ENCODE results near the gene DENND1B. TPM values are rescaled to one million over a fixed set of nuclear protein-coding genes. Genes with fewer than 3 reads are reported as not detected.

The DENND1B gene
- total RNA-seq, 4 donors from 2014 or later = 1.8 to 37.5 (median 19.5) TPM

- H3K9me3 ChIP-seq = no peaks in the 10 kb centered on the region
- H3K27me3 ChIP-seq = no peaks in the 10 kb centered on the region
- intact Hi-C loops (cut with DNase I; ENCODE audit: low total_unique reads) = no loop called here
- H3K4me1 ChIP-seq = no peaks in the 10 kb centered on the region
- no peak for DNase-seq
- TF ChIP-seq, protein P1, sequence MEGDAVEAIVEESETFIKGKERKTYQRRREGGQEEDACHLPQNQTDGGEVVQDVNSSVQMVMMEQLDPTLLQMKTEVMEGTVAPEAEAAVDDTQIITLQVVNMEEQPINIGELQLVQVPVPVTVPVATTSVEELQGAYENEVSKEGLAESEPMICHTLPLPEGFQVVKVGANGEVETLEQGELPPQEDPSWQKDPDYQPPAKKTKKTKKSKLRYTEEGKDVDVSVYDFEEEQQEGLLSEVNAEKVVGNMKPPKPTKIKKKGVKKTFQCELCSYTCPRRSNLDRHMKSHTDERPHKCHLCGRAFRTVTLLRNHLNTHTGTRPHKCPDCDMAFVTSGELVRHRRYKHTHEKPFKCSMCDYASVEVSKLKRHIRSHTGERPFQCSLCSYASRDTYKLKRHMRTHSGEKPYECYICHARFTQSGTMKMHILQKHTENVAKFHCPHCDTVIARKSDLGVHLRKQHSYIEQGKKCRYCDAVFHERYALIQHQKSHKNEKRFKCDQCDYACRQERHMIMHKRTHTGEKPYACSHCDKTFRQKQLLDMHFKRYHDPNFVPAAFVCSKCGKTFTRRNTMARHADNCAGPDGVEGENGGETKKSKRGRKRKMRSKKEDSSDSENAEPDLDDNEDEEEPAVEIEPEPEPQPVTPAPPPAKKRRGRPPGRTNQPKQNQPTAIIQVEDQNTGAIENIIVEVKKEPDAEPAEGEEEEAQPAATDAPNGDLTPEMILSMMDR (IDR thresholded peaks at IDR 0.05) = no peak
- no peak for TF ChIP-seq POLR2A (IDR thresholded peaks at IDR 0.05)
- H3K4me3 ChIP-seq = no peak overlapping the region
- H3K36me3 ChIP-seq = no peaks in the 10 kb centered on the region
- no peak overlapping the region for H3K27ac ChIP-seq
These were observed 25.8 kb upstream of the DENND1B start for GRCh38 chr1:197801111-197801482.

DNA sequence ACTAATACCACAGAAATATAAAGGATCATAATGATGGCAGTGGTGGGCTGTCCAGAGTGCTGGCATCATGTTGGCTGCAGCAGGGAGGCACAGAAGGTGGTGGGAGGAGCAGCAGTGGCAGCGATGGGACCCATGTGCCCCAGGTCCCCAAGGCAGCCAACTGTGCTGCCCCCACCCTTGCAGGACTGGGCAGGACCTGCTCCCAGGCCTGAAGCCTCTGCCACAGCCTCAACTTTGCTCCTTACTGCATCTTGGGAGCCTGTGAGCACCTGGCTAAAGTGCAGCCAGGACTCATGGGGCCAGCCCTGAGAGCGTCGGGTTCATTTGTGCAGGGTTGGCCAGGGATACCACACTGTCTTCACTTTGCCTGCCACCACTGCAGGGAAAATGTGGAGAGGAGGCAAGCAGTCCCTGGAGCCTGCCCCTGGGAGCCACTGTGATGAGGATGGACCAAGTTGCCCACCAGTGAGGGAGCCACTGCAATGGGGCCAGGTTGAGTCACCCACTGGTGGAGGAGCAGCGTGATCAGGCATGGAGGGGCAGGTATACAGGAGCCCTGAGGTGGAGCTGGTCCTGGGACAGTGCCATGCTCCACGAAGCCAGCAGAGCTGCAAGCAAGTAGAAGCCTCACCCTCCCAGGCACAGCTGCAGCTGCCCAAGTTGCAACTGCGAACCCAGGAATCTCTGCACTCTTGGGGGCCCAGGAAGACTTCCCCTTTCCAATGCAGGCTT lies 25.3 kb upstream of the DENND1B start:
- no peak for DNase-seq
- Histone ChIP-seq H3K4me1 (no peaks in the 10 kb centered on the region), H3K27ac (no peak overlapping the region), H3K36me3 (no peaks in the 10 kb centered on the region), H3K27me3 (no peaks in the 10 kb centered on the region), H3K9me3 (no peaks in the 10 kb centered on the region), H3K4me3 (no peak overlapping the region)
- TF ChIP-seq, protein P1 (IDR thresholded peaks at IDR 0.05) = no peak
- TF ChIP-seq POLR2A (IDR thresholded peaks at IDR 0.05) = no peak
- intact Hi-C loops (cut with DNase I; ENCODE audit: low total_unique reads) = no loop called here

GRCh38 chr1:197799271-197799670 lies 24.0 kb upstream of the DENND1B start:
- Histone ChIP-seq H3K36me3 (no peaks in the 10 kb centered on the region), H3K9me3 (no peaks in the 10 kb centered on the region), H3K27me3 (no peaks in the 10 kb centered on the region), H3K4me1 (no peaks in the 10 kb centered on the region), H3K27ac (no peak overlapping the region), H3K4me3 (no peak overlapping the region)
- no peak for TF ChIP-seq POLR2A (IDR thresholded peaks at IDR 0.05)
- TF ChIP-seq, protein P1 (IDR thresholded peaks at IDR 0.05) = no peak
- intact Hi-C loops (cut with DNase I; ENCODE audit: low total_unique reads) = no loop called here
- no peak for DNase-seq

GRCh38 chr1:197798492-197798891 lies 23.2 kb upstream of the DENND1B start:
- no peak overlapping the region for H3K4me3 ChIP-seq
- no peaks in the 10 kb centered on the region for H3K4me1 ChIP-seq
- intact Hi-C loops (cut with DNase I; ENCODE audit: low total_unique reads) = no loop called here
- H3K27me3 ChIP-seq = no peaks in the 10 kb centered on the region
- no peak for DNase-seq
- no peaks in the 10 kb centered on the region for H3K9me3 ChIP-seq
- TF ChIP-seq, protein P1 (IDR thresholded peaks at IDR 0.05) = no peak
- TF ChIP-seq POLR2A (IDR thresholded peaks at IDR 0.05) = no peak
- no peak overlapping the region for H3K27ac ChIP-seq
- H3K36me3 ChIP-seq = no peaks in the 10 kb centered on the region

DNA sequence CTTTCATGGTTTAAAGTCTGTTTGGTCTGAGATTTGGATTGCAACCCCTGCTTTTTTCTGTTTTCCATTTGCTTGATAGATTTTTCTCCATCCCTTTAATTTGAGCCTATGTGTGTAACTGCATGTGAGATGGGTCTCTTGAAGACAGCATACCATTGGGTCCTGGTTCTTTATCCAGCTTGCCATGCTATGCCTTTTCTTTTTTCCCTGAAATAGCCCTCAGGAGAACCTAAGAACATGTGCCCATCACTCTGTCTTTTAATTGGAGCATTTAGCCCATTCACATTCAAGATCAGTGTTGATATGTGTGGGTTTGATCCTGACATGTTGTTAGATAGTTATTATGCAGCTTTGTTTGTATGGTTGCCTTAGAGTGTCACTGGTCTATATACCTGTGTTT lies 21.7 kb upstream of the DENND1B start:
- intact Hi-C loops (cut with DNase I; ENCODE audit: low total_unique reads) = no loop called here
- H3K4me1 ChIP-seq = no peaks in the 10 kb centered on the region

More for the DNA sequence above, 21.7 kb upstream of the DENND1B start:
- H3K36me3 ChIP-seq = no peaks in the 10 kb centered on the region
- H3K4me3 ChIP-seq = no peak overlapping the region
- TF ChIP-seq, protein P1 (IDR thresholded peaks at IDR 0.05) = no peak
- TF ChIP-seq POLR2A (IDR thresholded peaks at IDR 0.05) = no peak
- H3K27me3 ChIP-seq = no peaks in the 10 kb centered on the region
- no peaks in the 10 kb centered on the region for H3K9me3 ChIP-seq
- no peak overlapping the region for H3K27ac ChIP-seq
- DNase-seq = no peak
